NCI-H69 (cell line): ENCODE results near the gene PYM1.
"Not testable (repeated sequence)": the region's sequence is repeated elsewhere in the genome, so short reads cannot be mapped to it uniquely, and the experiment has no call there.

Source experiments
- DNase-seq: peaks from one replicate; lab custom pipeline; 2025; lab: John Stamatoyannopoulos, UW

PYM1 gene

GRCh38 chr12:55938826-55939501, 11.3 kb upstream of the PYM1 start:
- no peak for DNase-seq

GRCh38 chr12:55937981-55938380, 10.3 kb upstream of the PYM1 start:
- DNase-seq, result no peak

- DNase-seq, result no peak
These were observed 8.1 kb upstream of the PYM1 start for GRCh38 chr12:55935738-55936151.

- DNase-seq, result peak; percentile 31
These were observed 7.1 kb upstream of the PYM1 start for GRCh38 chr12:55934773-55935172.

GRCh38 chr12:55933799-55934742, 6.4 kb upstream of the PYM1 start:
- DNase-seq, result peak; percentile 43

GRCh38 chr12:55933169-55933798, 5.6 kb upstream of the PYM1 start:
- DNase-seq, result peak; percentile 57

GRCh38 chr12:55932551-55932910, 4.8 kb upstream of the PYM1 start:
- peak; percentile 34 for DNase-seq

- DNase-seq, result peak; percentile 53
These were observed 4.3 kb upstream of the PYM1 start for GRCh38 chr12:55931780-55932550.

- DNase-seq, result no peak
These were observed 3.7 kb upstream of the PYM1 start for GRCh38 chr12:55931317-55931779.

GRCh38 chr12:55930771-55931316, 3.1 kb upstream of the PYM1 start, which contains the start of gene DGKA:
Gene DGKA, plus strand, starts transcription at chr12:55931162. Its CDS starts 5,342 bp downstream, at chr12:55936504.
- DNase-seq, result peak; percentile 77

GRCh38 chr12:55929306-55929791, 1.7 kb upstream of the PYM1 start:
- no peak for DNase-seq

GRCh38 chr12:55926738-55927587, 731 bp downstream of the PYM1 start:
- peak; percentile 96 for DNase-seq

GRCh38 chr12:55925870-55926737, 1.6 kb downstream of the PYM1 start:
- DNase-seq, result peak; percentile 42

GRCh38 chr12:55925371-55925770, 2.3 kb downstream of the PYM1 start:
- DNase-seq, result no peak

- not testable (repeated sequence) for DNase-seq
These were observed 4.0 kb downstream of the PYM1 start for GRCh38 chr12:55923648-55924047.

GRCh38 chr12:55922126-55922525, 5.6 kb downstream of the PYM1 start:
- no peak for DNase-seq

- DNase-seq, result not testable (repeated sequence)
These were observed 8.7 kb downstream of the PYM1 start for GRCh38 chr12:55919032-55919431.

GRCh38 chr12:55915482-55915859, 12.2 kb downstream of the PYM1 start:
- DNase-seq, result no peak

GRCh38 chr12:55912908-55913307, 14.8 kb downstream of the PYM1 start:
- no peak for DNase-seq
